ENCODE data around the gene CLEC10A. TPM values are rescaled to one million over a fixed set of nuclear protein-coding genes. Genes with fewer than 3 reads are reported as not detected.

CLEC10A gene
- total and polyA plus RNA-seq, 2 donors (not counting 3 experiments of a cell fraction or from before 2014, with no cell fraction given), result 0.14 TPM; not detected in 1

DNA sequence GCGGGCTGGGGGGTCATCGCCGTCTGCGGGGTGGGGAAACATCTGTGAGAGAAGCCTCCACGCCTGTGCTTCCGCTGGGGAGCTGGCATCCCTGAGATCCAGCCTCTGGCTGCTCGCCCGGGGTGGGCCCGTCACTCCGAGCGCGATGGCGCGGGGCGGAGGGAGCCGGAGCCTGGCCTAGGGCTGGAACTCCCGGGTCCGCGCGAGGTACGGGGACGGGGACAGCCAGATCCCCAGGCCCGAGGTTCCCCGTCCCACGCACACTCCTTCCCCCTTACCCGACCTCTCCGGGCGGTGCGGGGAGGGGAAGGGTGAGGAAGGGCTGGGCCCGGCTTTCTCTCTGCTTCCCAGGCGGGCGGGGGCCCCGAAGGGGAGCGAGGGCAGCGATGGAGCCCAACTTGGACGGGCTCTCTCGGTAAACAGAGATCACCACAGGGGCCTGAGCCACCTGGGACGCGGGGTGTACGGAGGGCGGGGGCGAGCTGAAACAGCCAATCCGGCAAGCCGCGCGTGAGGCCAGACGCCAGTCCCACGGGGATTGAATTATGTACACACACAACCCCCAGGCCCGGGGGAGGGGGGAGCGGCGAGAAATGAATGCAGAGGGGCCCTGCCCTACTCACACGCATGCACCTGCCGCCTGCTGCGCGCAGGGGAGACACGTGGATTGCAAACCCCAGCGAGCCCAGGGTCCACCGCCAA is 36.4 kb downstream of the CLEC10A start, which contains the start of gene SLC16A11:
TSS of gene SLC16A11 (minus strand) at position 596 of the 702 bp plus-strand sequence. CDS start at position 17, 579 bp downstream.
- H3K27me3 ChIP-seq (ENCODE audit: control insufficient read depth in 2 of 2, insufficient read depth in 2 of 2, low read length in 2 of 2), result no peaks in the 10 kb centered on the region
- H3K9me3 ChIP-seq (replicated peaks; ENCODE audit: control insufficient read depth, insufficient read depth, low read length), result no peaks in the 10 kb centered on the region
- dilution Hi-C loops (cut with MboI; ENCODE audit: extremely low pct_ligation_motif_present, low sequenced_read_pairs), result no loop called here
- POLR2A ChIA-PET, result no interaction called here
- H3K9ac ChIP-seq (replicated peaks; ENCODE audit: extremely low read depth, insufficient read depth, low read length), result peak within 1 kb of the TSS; percentile 73
- peaks cover 22% of the 10 kb centered on the region for H3K4me1 ChIP-seq (ENCODE audit: control insufficient read depth, extremely low read depth, insufficient read depth, low read length)
- peak within 1 kb of the TSS; percentile 54 for H3K27ac ChIP-seq (ENCODE audit: insufficient read depth, low read depth, low read length)
- H3K36me3 ChIP-seq (ENCODE audit: control insufficient read depth in 2 of 2, extremely low read depth in 1 of 2, insufficient read depth in 2 of 2, low read length in 2 of 2), result no peaks in the 10 kb centered on the region
- CTCF ChIA-PET, result interaction anchor here (0.6 to 3.7 kb wide), 9 partner anchors 90 to 546 kb away, joined by 3 to 91 read pairs (median 6); partner anchors contain the start of genes ASGR1 and SOX15
- H3K4me2 ChIP-seq (ENCODE audit: insufficient read depth, low read length), result peak within 1 kb of the TSS; percentile 40
- intact Hi-C loops (cut with micrococcal nuclease), result loop anchor here (2.0 kb wide), 1 partner anchor 303 kb away; no protein-coding TSS in a partner anchor
- TF ChIP-seq POLR2A (IDR thresholded peaks at IDR 0.05; ENCODE audit: low read depth, low read length), result no peak
- TF ChIP-seq MAX (IDR thresholded peaks at IDR 0.05; ENCODE audit: insufficient read depth, insufficient read length), result no peak
- TF ChIP-seq GATA2 (IDR thresholded peaks at IDR 0.05; ENCODE audit: insufficient read depth, insufficient read length, low read depth, low read length), result no peak
- peak; percentile 42 for TF ChIP-seq POLR2AphosphoS5 (IDR thresholded peaks at IDR 0.05; ENCODE audit: insufficient read depth, low read depth, low read length)
- no peaks in the 10 kb centered on the region for H3K9me1 ChIP-seq (replicated peaks; ENCODE audit: control insufficient read depth, extremely low read depth, insufficient read depth, low read length)
- H3K4me3 ChIP-seq (replicated peaks in 1 of 3; ENCODE audit: insufficient read depth in 1 of 3, low read depth in 1 of 3, low read length in 3 of 3), result peak within 1 kb of the TSS; percentile 21 to 35 (median 30)
- H2AFZ ChIP-seq (ENCODE audit: low read depth, low read length), result peak within 1 kb of the TSS; percentile 92
- H4K20me1 ChIP-seq (replicated peaks; ENCODE audit: control insufficient read depth, extremely low read depth, insufficient read depth, low read length), result no peaks in the 10 kb centered on the region
- no peaks in the 10 kb centered on the region for H3K79me2 ChIP-seq (ENCODE audit: control insufficient read depth, insufficient read depth, low read length)
- FAIRE-seq (peak; percentile 56), DNase-seq (ENCODE audit: low read depth, low spot score) (peak; percentile 42)
- no TSS peak for BruUV-seq (replicated peaks)

- Histone ChIP-seq H3K4me3 (replicated peaks in 1 of 3; ENCODE audit: insufficient read depth in 1 of 3, low read depth in 1 of 3, low read length in 3 of 3) (peak overlapping the region; percentile 5 to 35 (median 30)), H3K9me3 (replicated peaks; ENCODE audit: control insufficient read depth, insufficient read depth, low read length) (no peaks in the 10 kb centered on the region), H2AFZ (ENCODE audit: low read depth, low read length) (peak overlapping the region; percentile 92), H3K27ac (ENCODE audit: insufficient read depth, low read depth, low read length) (no peak overlapping the region), H3K36me3 (ENCODE audit: control insufficient read depth in 2 of 2, extremely low read depth in 1 of 2, insufficient read depth in 2 of 2, low read length in 2 of 2) (no peaks in the 10 kb centered on the region), H4K20me1 (replicated peaks; ENCODE audit: control insufficient read depth, extremely low read depth, insufficient read depth, low read length) (no peaks in the 10 kb centered on the region), H3K27me3 (ENCODE audit: control insufficient read depth in 2 of 2, insufficient read depth in 2 of 2, low read length in 2 of 2) (no peaks in the 10 kb centered on the region), H3K79me2 (ENCODE audit: control insufficient read depth, insufficient read depth, low read length) (no peaks in the 10 kb centered on the region), H3K4me1 (ENCODE audit: control insufficient read depth, extremely low read depth, insufficient read depth, low read length) (peaks cover 25% of the 10 kb centered on the region), H3K9me1 (replicated peaks; ENCODE audit: control insufficient read depth, extremely low read depth, insufficient read depth, low read length) (no peaks in the 10 kb centered on the region), H3K9ac (replicated peaks; ENCODE audit: extremely low read depth, insufficient read depth, low read length) (peak overlapping the region; percentile 73), H3K4me2 (ENCODE audit: insufficient read depth, low read length) (peak overlapping the region; percentile 40)
- no TSS peak for BruUV-seq (replicated peaks)
- ChIA-PET POLR2A (no interaction called here), CTCF (interaction anchor here (0.6 to 3.7 kb wide), 5 partner anchors 90 to 253 kb away, joined by 3 to 74 read pairs (median 3); no protein-coding TSS in a partner anchor)
- DNase-seq (ENCODE audit: low read depth, low spot score) (no peak), FAIRE-seq (no peak)
- dilution Hi-C loops (cut with MboI; ENCODE audit: extremely low pct_ligation_motif_present, low sequenced_read_pairs) (no loop called here), intact Hi-C loops (cut with micrococcal nuclease) (no loop called here)
- TF ChIP-seq POLR2AphosphoS5 (IDR thresholded peaks at IDR 0.05; ENCODE audit: insufficient read depth, low read depth, low read length), result no peak
- no peak for TF ChIP-seq FOS (IDR thresholded peaks at IDR 0.05; ENCODE audit: borderline replicate concordance, insufficient read depth, low read length)
- no peak for TF ChIP-seq JUN (IDR thresholded peaks at IDR 0.05; ENCODE audit: borderline replicate concordance, insufficient read depth, insufficient read length, low read depth)
- no peak for TF ChIP-seq MAX (IDR thresholded peaks at IDR 0.05; ENCODE audit: insufficient read depth, insufficient read length)
- TF ChIP-seq GATA2 (IDR thresholded peaks at IDR 0.05; ENCODE audit: insufficient read depth, insufficient read length, low read depth, low read length), result no peak
- TF ChIP-seq EZH2 (IDR thresholded peaks at IDR 0.05; ENCODE audit: borderline replicate concordance, low read depth, low read length, severe bottlenecking), result no peak
- TF ChIP-seq CTCF (IDR thresholded peaks at IDR 0.05; ENCODE audit: extremely low read depth in 1 of 2, insufficient read depth in 1 of 2, low read depth in 1 of 2, low read length in 2 of 2), result no peak
- no peak for TF ChIP-seq POLR2A (IDR thresholded peaks at IDR 0.05; ENCODE audit: low read depth, low read length)
- TF ChIP-seq MYC (IDR thresholded peaks at IDR 0.05; ENCODE audit: low read depth, low read length), result no peak
Observed at GRCh38 chr17:7043182-7043496, 36.9 kb downstream of the CLEC10A start.

Data from endothelial cell of umbilical vein (primary cell).